Stimulated activated CD8-positive, alpha-beta memory T cell treated with anti-CD3 and anti-CD28 coated beads, Interleukin-15, amount 100 ng/mL, for 1 hour (primary cell): ENCODE results near the gene JMJD7.

Experiments used
- DNase-seq: peaks from one replicate; pipeline ENCODE4 v3.0.0-alpha.2; 2020; ENCODE audit warnings: low read depth

Gene JMJD7

GRCh38 chr15:41801185-41801584 lies 26.7 kb upstream of the JMJD7 start:
- DNase-seq: no peak

GRCh38 chr15:41801850-41802455 lies 25.9 kb upstream of the JMJD7 start:
- no peak for DNase-seq

GRCh38 chr15:41804361-41804760 lies 23.5 kb upstream of the JMJD7 start:
- DNase-seq: no peak

- no peak for DNase-seq
Observed at GRCh38 chr15:41804916-41805666, 22.8 kb upstream of the JMJD7 start.

DNA sequence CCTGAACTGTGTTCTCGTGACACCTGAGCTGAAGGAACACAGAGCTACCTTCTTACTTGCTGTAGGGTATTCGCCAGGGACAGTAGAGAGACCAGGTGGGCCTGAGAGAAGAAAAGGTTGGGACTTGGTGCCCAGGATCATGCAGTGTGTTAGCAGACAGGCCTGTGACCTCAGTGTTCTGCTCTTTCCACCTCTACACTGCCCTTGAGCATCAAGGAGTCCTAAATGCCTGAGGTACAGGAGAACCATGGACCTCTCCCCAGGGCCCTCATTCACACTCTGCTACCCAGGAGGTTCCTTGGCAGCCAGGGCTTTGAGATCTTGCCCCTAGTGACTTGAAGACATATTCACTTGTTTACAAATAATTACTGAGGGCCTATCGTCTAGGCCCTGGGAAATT lies 22.2 kb upstream of the JMJD7 start:
- DNase-seq: no peak

GRCh38 chr15:41806291-41807181 lies 21.4 kb upstream of the JMJD7 start:
- no peak for DNase-seq

DNA sequence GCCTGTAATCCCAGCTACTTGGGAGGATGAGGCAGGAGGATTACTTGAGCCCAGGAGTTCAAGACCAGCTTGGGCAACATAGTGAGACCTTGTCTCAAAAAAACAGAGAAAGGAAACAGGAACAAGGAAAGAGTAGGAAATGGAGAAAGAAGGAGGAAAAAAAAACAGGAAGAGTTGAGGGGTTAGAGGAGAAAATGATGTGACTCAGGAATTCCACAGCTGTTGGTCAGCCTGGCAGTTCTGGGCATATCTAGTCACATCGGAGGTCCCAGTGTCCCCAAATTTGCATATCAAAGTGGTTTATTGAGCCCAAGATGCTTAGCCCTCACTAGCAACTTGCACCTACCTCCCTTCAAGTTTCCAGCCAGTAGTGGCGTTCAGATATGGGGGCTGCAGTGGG lies 18.8 kb upstream of the JMJD7 start:
- DNase-seq: no peak

DNA sequence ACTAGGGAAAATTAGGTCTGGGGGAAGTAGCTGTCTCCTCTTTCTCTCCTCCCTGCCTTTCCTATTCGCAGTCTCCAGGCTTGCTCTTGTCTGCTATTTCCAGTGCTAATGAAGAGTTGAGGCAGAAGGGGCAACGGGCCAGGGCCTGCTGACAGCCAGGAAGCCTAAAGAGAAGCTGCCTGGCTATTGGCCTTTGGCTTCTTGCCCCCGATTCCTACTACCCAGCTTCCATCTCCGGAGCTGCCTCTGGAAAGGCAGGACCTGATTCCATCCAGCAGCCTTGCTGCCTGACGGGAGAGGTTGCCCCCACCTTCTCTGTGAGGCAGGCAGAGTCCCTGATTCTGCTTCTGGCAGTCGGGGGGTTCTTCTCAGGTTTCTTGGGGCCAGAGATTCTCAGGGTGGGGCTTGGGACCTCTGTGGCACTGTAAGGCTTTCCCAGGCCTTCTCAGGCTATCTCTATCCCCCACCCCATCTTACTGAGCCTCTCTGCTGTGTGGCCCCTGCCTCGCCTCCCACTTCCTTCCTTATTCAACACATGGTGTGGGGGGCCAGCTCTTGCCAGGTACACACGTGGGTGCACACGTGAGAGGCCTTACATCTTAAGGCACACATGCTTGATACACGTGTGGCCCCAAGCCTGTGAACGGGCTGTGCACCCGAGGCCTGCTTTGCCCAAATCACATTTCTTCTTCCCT lies 18.2 kb upstream of the JMJD7 start:
- no peak for DNase-seq

DNA sequence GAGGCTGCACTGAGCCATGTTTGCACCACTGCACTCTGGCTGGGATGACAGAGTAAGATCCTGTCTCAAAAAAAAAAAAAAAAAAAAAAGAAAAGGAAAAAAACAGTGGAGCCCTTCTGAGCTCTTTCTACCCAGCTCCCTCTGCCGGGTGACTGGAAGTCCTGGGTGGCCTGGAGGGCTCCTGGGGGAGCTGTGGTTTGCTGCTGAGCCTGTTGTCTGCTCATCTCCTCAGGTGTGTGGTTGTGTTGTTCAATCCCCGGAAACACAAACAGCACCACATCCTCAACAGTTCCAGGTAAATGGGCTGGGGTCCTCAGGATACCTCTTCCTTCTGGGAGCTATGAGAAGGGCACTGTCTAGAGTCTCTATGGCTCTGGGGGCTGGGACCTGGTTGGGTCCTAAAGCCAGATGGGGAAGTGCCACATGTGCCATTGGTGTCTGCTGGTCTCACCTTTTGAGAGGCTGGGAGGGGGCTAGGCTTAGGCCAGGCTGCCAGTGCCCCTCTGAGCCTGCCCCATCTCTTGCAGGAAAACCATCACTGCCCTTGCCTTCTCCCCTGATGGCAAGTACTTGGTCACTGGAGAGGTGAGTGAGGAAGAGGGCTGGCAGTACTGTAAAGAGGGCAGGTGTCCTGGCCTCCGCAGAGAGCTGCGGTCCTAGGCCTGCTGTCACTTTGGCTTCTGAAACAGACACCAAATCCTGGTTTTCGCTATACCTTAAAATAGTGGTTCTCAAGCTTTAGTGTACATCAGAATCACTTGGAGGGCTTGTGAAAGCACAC lies 17.1 kb upstream of the JMJD7 start:
- no peak for DNase-seq

GRCh38 chr15:41811432-41812195 lies 16.3 kb upstream of the JMJD7 start:
- DNase-seq: peak; percentile 55

- no peak for DNase-seq
Observed at GRCh38 chr15:41812820-41813375, 15.0 kb upstream of the JMJD7 start.

- no peak for DNase-seq
Observed at GRCh38 chr15:41813426-41813825, 14.5 kb upstream of the JMJD7 start.

DNA sequence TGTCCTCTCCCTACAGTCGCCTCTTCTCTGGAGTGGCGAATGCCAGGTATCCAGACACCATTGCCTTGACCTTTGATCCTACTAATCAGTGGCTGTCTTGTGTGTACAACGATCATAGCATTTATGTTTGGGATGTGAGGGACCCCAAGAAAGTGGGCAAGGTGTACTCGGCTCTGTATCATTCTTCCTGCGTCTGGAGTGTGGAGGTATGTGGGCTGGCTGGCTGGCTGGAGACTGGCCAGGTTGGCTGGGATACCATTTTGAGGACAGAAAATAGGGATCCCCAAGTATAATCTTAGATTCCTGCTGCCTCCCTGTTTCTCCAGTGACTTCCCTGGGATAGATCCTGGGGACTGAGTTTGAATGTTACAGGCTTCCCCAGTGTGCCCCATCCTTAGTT lies 13.4 kb upstream of the JMJD7 start:
- DNase-seq: no peak

DNA sequence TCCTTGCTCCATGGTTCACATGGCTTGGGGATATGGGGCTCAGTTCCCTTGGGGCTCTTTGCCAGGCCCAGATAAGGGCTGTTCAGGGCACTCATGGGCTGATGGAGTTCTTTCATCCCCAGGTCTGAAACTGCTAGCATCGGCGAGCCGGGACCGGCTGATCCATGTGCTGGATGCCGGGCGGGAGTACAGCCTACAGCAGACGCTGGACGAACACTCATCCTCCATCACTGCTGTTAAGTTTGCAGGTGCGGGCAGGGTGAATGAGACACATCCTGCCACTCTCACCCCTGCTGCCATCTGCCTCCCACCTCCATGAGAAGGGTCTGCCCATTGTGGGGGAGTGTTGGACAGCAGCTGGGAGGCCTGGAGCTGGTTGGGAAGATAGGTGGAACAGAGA lies 11.1 kb upstream of the JMJD7 start:
- no peak for DNase-seq

DNA sequence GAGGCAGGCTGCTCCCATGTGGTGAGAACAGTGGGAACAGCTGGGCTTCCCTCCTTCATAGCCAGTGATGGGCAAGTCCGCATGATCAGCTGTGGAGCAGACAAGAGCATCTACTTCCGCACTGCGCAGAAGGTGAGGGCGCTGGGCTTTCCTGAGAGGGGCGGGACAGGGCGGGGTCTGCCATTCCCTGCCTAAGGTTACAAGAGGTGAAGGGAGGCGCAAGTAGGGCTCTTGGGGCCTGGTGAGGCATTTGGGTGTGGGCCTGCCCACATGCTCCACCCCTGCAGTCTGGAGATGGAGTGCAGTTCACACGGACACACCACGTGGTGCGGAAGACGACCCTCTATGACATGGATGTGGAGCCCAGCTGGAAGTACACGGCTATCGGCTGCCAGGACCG lies 10.6 kb upstream of the JMJD7 start:
- no peak for DNase-seq

- no peak for DNase-seq
Observed at GRCh38 chr15:41817781-41818180, 10.1 kb upstream of the JMJD7 start.

DNA sequence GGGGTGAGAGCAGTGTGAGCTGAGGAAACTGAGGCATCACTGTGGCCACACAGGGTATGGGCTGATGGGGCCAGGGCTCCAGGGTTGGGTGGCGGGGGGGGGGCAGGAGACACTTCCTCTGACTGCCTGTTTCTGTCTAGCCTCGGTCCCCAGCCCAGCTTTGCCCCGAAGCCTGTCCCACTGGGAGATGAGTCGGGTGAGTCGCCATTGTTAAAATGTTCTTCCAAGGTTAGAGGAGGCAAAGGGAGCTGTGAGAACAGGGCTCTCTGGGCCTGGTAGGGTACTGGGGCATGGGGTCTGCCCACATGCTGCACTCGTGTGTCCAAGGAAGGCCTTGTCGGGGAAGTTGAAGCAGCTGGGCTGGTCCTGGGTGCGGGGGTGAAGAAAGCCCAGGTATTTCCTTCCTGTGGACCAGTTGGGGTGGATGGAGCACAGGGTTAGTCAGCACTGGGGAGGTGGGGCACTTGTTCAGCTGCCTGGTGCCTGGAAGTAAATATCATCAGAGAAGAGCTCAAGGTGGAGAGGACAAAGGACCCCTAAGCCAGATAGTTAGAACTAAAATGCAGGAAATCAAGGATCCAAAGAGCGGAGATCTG lies 8.3 kb upstream of the JMJD7 start:
- DNase-seq: no peak

DNA sequence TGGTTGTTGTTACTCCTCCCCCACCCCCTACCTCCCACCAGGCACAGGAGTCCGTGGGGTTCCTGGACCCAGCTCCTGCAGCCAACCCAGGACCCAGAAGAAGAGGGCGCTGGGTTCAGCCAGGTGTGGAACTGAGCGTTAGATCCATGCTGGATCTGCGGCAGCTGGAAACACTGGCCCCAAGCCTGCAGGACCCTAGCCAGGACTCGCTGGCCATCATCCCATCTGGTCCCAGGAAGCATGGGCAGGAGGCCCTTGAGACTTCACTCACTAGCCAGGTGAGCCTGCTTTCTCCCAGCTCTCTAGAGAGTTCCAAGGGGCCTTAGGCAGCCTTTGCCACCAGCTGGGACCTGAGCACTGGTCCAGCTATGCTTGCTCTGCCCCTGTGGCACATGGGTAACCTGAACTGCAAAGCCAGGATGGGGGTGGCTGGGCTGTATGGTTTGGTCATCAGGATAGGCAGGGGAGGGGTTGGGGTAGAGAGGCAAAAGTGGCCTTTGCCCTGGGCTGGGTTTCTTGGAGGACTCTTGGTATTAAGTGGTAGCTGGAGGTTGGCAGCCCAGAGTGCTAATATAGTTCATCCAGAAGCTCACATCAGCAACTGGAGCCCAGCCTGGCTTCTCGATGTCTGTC lies 7.0 kb upstream of the JMJD7 start:
- no peak for DNase-seq

GRCh38 chr15:41821831-41822230 lies 6.1 kb upstream of the JMJD7 start:
- DNase-seq: no peak

DNA sequence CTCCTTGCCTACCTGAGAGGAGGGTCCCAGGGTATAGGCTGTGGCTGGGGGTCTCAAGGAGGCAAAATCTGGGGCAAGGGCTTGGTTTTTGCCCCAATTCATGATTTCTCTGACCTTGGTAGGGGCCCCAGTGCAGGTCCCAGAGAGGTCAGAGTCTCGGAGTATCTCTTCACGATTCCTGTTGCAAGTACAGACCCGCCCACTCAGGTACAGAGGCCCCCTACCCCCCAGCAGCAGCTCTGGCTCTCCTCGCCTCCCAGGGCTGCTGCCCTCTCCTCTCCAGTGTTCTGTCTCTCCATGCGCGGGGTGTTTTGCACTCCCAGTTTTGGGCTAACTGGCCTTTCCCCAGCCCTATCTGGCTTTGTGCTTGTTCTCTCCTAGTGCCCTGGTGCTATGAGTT lies 5.4 kb upstream of the JMJD7 start:
- DNase-seq: no peak
